ENCODE measurements around the gene FANK1.
"Not testable (repeated sequence)": the region's sequence is repeated elsewhere in the genome, so short reads cannot be mapped to it uniquely, and the experiment has no call there.

Gene FANK1

DNA sequence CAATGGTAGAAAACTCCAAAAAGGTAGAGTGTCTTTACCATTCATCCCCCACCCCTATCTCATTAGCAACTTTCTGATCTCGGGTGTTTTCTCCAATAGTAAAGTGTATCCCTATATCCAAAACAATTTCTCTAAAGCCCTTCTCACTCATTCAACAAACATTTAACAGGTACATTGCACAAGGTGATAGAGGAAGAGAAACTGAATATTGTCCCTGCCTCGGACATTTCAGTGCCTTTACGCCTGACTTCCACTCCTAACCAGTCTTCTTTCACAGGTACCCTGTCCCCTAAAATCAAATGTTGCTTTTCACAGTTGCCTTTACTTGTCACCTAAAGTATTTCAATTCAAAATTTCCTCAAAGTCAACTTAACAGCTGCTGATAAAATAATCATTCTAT lies 2.2 kb upstream of the FANK1 start:
- H3K27me3 ChIP-seq (ENCODE audit: control insufficient read depth, insufficient read depth, low read length) = peaks cover 21% of the 10 kb centered on the region
- H3K9ac ChIP-seq (ENCODE audit: low read length); H3K36me3 ChIP-seq (ENCODE audit: control insufficient read depth, low read depth, low read length); H3K9me3 ChIP-seq (ENCODE audit: control insufficient read depth, low read depth, low read length); H3K4me3 ChIP-seq (ENCODE audit: low read length); H3K27ac ChIP-seq (ENCODE audit: low read length); H3K4me1 ChIP-seq (ENCODE audit: control insufficient read depth, low read depth, low read length): not testable (repeated sequence)

DNA sequence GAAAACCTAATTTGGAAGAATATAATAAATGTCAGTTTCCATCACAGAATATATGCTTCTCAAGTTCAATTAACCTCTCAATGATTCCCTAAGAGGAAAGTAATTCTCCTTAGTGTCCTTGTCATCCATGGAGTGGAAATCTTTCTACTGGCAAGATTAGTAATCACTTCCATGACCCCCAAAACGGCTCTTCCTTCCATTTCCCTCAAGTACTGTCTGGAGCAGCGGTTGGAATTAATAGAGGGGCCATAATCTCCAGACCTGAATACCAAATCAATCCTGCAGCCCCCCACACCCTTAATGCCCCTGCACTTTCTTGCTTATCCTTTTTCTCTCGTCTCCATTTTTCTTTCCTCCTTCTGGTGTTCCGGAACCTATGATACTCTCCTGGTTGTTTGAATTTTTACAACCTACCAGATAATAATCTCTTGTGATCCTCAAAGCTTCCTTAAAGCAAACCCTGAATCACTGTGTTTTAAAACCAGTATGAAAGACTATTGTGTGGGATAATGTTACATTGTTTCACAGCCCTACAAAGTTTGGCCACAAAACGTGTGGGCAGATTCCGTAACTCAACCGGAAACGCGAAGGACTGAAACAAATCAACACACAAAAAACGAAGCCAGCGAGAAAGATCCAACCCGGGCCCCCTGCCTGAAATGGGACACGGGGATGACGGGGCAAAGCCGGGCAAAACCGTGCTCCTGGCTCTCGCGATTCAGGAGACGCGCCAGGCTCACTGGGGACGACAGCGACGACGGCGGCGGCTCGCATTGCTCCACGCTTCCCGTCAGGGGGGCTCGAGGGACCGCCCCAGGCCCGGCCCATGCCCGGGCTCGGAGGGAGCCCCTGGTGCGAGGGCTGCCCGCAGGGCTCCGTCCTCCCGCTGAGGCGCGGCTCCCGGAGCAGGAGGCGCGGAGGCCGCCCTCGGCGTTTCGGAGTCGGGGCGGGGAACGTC lies 955 bp upstream of the FANK1 start:
- Histone ChIP-seq H3K9ac (ENCODE audit: low read length) (peak overlapping the region; percentile 63), H3K4me3 (ENCODE audit: low read length) (peak overlapping the region; percentile 76), H3K27me3 (ENCODE audit: control insufficient read depth, insufficient read depth, low read length) (peaks cover 21% of the 10 kb centered on the region)
- not testable (repeated sequence) for H3K36me3 ChIP-seq (ENCODE audit: control insufficient read depth, low read depth, low read length); H3K9me3 ChIP-seq (ENCODE audit: control insufficient read depth, low read depth, low read length); H3K27ac ChIP-seq (ENCODE audit: low read length); H3K4me1 ChIP-seq (ENCODE audit: control insufficient read depth, low read depth, low read length)

DNA sequence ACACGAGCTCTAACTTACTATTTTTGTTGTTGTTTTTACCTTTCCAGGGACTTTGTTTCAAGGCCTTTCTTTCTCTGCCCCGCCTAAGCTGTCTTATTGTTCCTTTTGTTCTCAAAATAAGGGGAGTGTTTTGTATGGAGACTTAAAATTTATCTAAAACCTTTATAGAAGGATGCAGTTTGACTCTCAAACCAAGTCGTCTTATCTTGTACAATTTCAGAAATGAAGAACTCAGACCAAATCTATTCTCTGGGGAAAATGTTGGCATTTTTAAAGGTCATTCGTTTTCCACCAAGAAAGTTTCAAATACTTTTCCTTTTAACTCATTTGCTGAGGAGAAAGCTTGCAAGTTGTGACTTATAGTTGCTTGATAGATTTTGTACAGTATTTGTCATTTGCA lies 953 bp downstream of the FANK1 start:
- not testable (repeated sequence) for H3K36me3 ChIP-seq (ENCODE audit: control insufficient read depth, low read depth, low read length); H3K9me3 ChIP-seq (ENCODE audit: control insufficient read depth, low read depth, low read length); H3K9ac ChIP-seq (ENCODE audit: low read length); H3K27ac ChIP-seq (ENCODE audit: low read length); H3K4me1 ChIP-seq (ENCODE audit: control insufficient read depth, low read depth, low read length)
- Histone ChIP-seq H3K27me3 (ENCODE audit: control insufficient read depth, insufficient read depth, low read length) (peaks cover 21% of the 10 kb centered on the region), H3K4me3 (ENCODE audit: low read length) (peak overlapping the region; percentile 76)

DNA sequence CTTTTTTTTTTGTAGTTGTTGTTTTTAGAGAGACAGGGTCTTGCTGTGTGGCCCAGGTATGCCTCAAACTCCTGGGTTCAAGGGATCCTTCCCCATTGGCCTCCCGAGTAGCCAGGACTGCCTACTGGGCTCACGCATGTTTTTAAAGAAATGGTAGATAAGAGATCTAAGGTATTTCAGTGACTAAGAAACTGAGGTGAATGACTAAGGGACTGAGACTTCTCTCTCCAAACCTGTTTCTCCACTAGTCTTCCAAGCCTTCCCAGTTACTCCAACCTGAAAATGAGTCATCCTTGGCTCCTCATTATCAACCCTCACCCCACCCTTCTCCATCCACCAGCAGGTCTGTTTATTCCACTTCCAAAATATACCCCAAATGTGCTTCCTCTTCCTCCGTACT lies 4.6 kb downstream of the FANK1 start:
- H3K27ac ChIP-seq (ENCODE audit: low read length); H3K9me3 ChIP-seq (ENCODE audit: control insufficient read depth, low read depth, low read length); H3K4me3 ChIP-seq (ENCODE audit: low read length); H3K9ac ChIP-seq (ENCODE audit: low read length); H3K36me3 ChIP-seq (ENCODE audit: control insufficient read depth, low read depth, low read length); H3K27me3 ChIP-seq (ENCODE audit: control insufficient read depth, insufficient read depth, low read length); H3K4me1 ChIP-seq (ENCODE audit: control insufficient read depth, low read depth, low read length): not testable (repeated sequence)

DNA sequence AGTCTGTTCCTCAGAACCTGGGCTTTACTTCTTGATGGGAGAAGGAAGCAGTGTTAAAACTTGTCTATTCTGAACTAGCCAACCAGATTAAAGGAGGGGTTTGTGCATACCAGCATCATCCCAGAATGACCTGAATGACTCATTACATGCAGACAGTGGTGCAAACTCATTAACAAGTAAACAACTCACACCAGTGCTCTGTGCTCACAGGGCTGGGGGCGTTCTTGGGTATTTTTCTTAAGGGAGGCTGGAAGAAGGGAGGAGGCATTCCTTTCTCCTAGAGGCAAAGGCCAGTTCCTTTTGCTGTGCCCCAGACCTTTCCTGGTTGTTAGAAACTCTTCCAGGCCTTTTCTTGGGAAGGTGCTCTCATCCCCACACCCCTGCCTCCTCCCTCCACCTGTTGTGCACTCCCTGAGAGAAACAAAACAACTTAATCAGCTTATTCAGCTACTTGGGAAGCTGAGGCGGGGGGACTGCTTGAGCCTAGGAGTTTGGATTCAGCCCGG lies 6.8 kb downstream of the FANK1 start:
- H3K9ac ChIP-seq (ENCODE audit: low read length); H3K4me1 ChIP-seq (ENCODE audit: control insufficient read depth, low read depth, low read length); H3K27ac ChIP-seq (ENCODE audit: low read length); H3K27me3 ChIP-seq (ENCODE audit: control insufficient read depth, insufficient read depth, low read length); H3K36me3 ChIP-seq (ENCODE audit: control insufficient read depth, low read depth, low read length); H3K4me3 ChIP-seq (ENCODE audit: low read length); H3K9me3 ChIP-seq (ENCODE audit: control insufficient read depth, low read depth, low read length): not testable (repeated sequence)

DNA sequence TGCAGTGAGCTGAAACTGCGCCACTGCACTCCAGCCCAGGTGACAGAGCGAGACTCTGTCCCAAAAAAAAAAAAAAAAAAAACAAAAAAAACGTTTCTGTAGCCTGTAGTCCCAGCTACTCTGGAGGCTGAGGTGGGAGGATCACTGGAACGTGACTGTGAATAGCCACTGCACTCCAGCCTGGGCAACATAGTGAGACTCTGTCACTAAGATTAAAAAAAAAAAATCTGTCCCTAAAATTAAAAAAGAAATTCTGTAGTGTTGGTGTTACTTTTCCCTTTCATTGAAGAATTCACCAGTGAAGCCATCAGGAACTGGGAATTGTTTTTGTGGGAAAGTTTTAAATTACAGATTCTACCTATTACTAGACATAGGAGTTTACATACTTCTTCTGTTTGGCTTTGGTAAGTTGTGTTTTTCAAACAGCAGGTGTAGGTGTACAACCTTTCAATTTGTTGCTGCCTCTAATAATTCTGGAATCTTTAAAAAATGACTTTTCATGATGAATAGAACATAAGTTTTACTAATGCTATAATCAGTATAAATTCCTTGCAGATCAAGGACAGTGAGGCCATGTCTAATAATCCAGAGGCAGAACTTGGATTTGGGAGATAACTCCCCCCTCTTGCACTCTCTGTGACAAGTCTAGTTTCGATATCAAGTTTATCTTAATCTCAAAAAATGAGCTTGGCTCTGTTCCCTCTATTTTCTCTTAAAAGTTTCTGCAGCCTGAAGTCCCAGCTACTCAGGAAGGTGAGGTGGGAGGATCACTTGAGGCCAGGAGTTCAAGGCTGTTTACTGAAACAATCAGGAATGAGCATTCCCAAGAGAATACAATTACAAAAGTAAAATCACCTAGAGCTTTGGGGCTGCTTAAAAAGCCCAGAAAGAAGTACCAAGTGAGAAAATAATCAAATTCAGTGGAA lies 9.0 kb downstream of the FANK1 start:
- H3K9me3 ChIP-seq (ENCODE audit: control insufficient read depth, low read depth, low read length); H3K27ac ChIP-seq (ENCODE audit: low read length); H3K4me1 ChIP-seq (ENCODE audit: control insufficient read depth, low read depth, low read length); H3K27me3 ChIP-seq (ENCODE audit: control insufficient read depth, insufficient read depth, low read length); H3K9ac ChIP-seq (ENCODE audit: low read length); H3K4me3 ChIP-seq (ENCODE audit: low read length); H3K36me3 ChIP-seq (ENCODE audit: control insufficient read depth, low read depth, low read length): not testable (repeated sequence)

DNA sequence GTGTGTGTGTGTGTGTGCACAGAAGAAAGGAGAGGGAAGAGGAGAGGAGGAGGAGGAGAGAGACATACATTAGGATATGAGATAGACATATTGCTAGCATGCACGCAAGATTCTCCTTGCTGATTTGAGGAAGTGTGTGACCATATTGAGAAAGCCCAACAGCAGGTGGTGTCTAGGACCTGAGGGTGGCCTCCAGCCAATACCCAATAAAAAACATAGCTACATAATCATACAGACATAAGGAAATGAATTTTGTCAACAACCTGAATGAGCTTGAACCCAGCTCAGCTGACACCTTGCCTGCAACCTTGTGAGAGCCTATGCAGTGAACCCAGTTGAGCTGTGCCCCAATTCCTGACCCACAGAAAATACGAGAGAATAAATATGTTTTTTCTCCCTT lies 11.2 kb downstream of the FANK1 start:
- not testable (repeated sequence) for H3K27ac ChIP-seq (ENCODE audit: low read length); H3K4me3 ChIP-seq (ENCODE audit: low read length); H3K9ac ChIP-seq (ENCODE audit: low read length); H3K27me3 ChIP-seq (ENCODE audit: control insufficient read depth, insufficient read depth, low read length); H3K36me3 ChIP-seq (ENCODE audit: control insufficient read depth, low read depth, low read length); H3K4me1 ChIP-seq (ENCODE audit: control insufficient read depth, low read depth, low read length); H3K9me3 ChIP-seq (ENCODE audit: control insufficient read depth, low read depth, low read length)

DNA sequence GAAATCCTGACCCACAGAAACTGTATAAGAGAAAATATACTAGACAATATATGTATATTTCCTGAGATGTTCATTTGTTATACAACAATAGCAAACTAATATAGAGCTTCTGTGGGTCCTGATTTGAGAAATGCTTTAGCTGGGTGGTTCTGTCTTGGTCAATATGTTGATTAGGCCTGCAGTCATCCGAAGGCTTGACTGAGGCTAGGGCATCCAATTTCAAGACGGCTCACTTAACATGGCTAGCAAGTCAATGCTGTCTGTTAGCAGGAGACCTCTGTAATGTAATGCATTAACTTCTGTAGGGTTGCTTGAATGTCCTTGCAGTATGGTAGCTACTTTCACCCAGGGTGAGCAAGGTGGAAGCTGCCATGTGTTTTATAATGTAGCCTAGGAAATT lies 12.4 kb downstream of the FANK1 start:
- H3K4me3 ChIP-seq (ENCODE audit: low read length); H3K4me1 ChIP-seq (ENCODE audit: control insufficient read depth, low read depth, low read length); H3K36me3 ChIP-seq (ENCODE audit: control insufficient read depth, low read depth, low read length); H3K9me3 ChIP-seq (ENCODE audit: control insufficient read depth, low read depth, low read length); H3K27me3 ChIP-seq (ENCODE audit: control insufficient read depth, insufficient read depth, low read length); H3K27ac ChIP-seq (ENCODE audit: low read length); H3K9ac ChIP-seq (ENCODE audit: low read length): not testable (repeated sequence)

DNA sequence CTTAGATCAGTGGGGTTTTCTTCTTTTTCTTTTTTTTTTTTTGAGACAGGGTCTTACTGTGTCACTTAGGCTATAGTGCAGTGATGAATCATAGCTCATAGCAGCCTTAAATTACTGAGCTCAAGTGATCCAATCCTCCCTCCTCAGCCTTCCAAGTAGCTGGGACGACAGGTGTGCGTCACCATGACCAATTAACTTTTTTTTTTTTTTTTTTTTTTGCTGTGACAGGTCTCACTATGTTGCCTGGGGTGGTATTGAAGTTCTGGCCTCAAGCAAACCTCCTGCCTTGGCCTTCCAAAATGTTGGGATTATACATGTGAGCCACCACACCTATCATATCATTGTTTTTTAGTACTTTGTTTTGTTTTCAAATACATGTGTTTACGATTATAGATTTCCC lies 13.1 kb downstream of the FANK1 start:
- H3K9ac ChIP-seq (ENCODE audit: low read length); H3K27me3 ChIP-seq (ENCODE audit: control insufficient read depth, insufficient read depth, low read length); H3K27ac ChIP-seq (ENCODE audit: low read length); H3K4me3 ChIP-seq (ENCODE audit: low read length); H3K4me1 ChIP-seq (ENCODE audit: control insufficient read depth, low read depth, low read length); H3K9me3 ChIP-seq (ENCODE audit: control insufficient read depth, low read depth, low read length); H3K36me3 ChIP-seq (ENCODE audit: control insufficient read depth, low read depth, low read length): not testable (repeated sequence)

DNA sequence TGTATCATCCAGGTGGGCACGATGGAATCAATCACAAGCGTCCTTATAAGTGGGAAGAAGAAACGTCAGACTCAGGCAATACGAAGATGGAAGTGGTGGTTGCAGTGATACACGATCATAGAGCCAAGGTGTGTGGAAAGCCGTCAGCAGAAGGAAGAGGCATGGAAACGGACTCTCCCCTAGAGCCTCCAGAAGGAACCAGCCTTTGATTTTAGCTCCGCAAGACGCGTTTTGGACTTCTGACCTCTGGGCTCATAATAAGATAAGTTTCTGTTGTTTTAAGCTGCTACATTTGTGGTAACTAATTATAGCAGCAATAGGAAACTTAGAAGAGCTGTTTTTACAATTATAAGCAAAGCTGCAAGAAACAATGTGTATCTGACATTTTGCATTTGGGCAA lies 14.8 kb downstream of the FANK1 start:
- Histone ChIP-seq H3K27me3 (ENCODE audit: control insufficient read depth, insufficient read depth, low read length) (no peaks in the 10 kb centered on the region), H3K36me3 (ENCODE audit: control insufficient read depth, low read depth, low read length) (no peaks in the 10 kb centered on the region), H3K9ac (ENCODE audit: low read length) (no peak overlapping the region), H3K4me3 (ENCODE audit: low read length) (no peak overlapping the region), H3K9me3 (ENCODE audit: control insufficient read depth, low read depth, low read length) (peaks cover 3% of the 10 kb centered on the region), H3K4me1 (ENCODE audit: control insufficient read depth, low read depth, low read length) (no peaks in the 10 kb centered on the region), H3K27ac (ENCODE audit: low read length) (no peak overlapping the region)

DNA sequence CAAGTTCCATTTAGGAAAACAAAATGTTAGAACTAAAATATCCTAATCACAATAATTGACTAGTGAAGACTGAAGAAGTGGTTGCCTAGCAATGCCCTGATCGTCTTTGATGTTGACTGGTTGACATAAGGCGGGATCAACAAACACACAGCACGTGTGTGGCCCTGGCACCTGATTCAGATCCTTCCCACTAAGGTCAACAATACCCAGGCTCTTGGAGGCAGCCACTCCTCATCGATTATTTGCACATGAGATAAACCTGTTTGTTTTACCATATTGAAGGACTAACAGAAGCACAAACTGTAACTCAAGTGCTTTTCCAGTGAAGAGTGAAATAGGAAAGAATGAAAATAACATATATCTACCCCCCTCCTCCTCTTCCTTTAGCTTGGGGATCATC lies 15.6 kb downstream of the FANK1 start:
- no peak overlapping the region for H3K9ac ChIP-seq (ENCODE audit: low read length)
- no peaks in the 10 kb centered on the region for H3K4me1 ChIP-seq (ENCODE audit: control insufficient read depth, low read depth, low read length)
- H3K27me3 ChIP-seq (ENCODE audit: control insufficient read depth, insufficient read depth, low read length) = no peaks in the 10 kb centered on the region
- H3K36me3 ChIP-seq (ENCODE audit: control insufficient read depth, low read depth, low read length) = no peaks in the 10 kb centered on the region
- H3K4me3 ChIP-seq (ENCODE audit: low read length) = no peak overlapping the region
- H3K9me3 ChIP-seq (ENCODE audit: control insufficient read depth, low read depth, low read length) = peaks cover 3% of the 10 kb centered on the region
- H3K27ac ChIP-seq (ENCODE audit: low read length) = no peak overlapping the region

Measured in iPS-18a (cell line).